ENCODE results near the gene SCN2A. TPM values are rescaled to one million over a fixed set of nuclear protein-coding genes. Genes with fewer than 3 reads are reported as not detected.

SCN2A gene
- total RNA-seq, 2 donors from 2014 or later, result 1.8 TPM; not detected in 1

- H3K9me3 ChIP-seq, result no peaks in the 10 kb centered on the region
- no peaks in the 10 kb centered on the region for H3K4me1 ChIP-seq (ENCODE audit: control insufficient read depth in 1 of 2, low read depth in 2 of 2)
- H3K27me3 ChIP-seq (replicated peaks; ENCODE audit: insufficient read depth), result no peaks in the 10 kb centered on the region
- no peak for TF ChIP-seq CTCF (IDR thresholded peaks at IDR 0.05)
- ATAC-seq (ENCODE audit: insufficient number of reproducible peaks, low FRiP score, low read depth) (no peak), DNase-seq (ENCODE audit: low spot score) (no peak)
- H3K4me3 ChIP-seq, result no peak overlapping the region
- no peak overlapping the region for H3K27ac ChIP-seq
- no peaks in the 10 kb centered on the region for H3K36me3 ChIP-seq
Measured at GRCh38 chr2:165432234-165432966, 193.2 kb downstream of the SCN2A start.

GRCh38 chr2:165434865-165435496 lies 195.8 kb downstream of the SCN2A start:
- TF ChIP-seq CTCF (IDR thresholded peaks at IDR 0.05), result no peak
- H3K9me3 ChIP-seq, result no peaks in the 10 kb centered on the region
- no peak overlapping the region for H3K27ac ChIP-seq
- H3K4me1 ChIP-seq (ENCODE audit: control insufficient read depth in 1 of 2, low read depth in 2 of 2), result no peaks in the 10 kb centered on the region
- ATAC-seq (ENCODE audit: insufficient number of reproducible peaks, low FRiP score, low read depth) (no peak), DNase-seq (ENCODE audit: low spot score) (no peak)
- H3K36me3 ChIP-seq, result no peaks in the 10 kb centered on the region
- H3K27me3 ChIP-seq (replicated peaks; ENCODE audit: insufficient read depth), result no peaks in the 10 kb centered on the region
- H3K4me3 ChIP-seq, result no peak overlapping the region

GRCh38 chr2:165435611-165436010 lies 196.4 kb downstream of the SCN2A start:
- ATAC-seq (ENCODE audit: insufficient number of reproducible peaks, low FRiP score, low read depth) (no peak), DNase-seq (ENCODE audit: low spot score) (no peak)
- Histone ChIP-seq H3K4me3 (no peak overlapping the region), H3K36me3 (no peaks in the 10 kb centered on the region), H3K9me3 (no peaks in the 10 kb centered on the region), H3K4me1 (ENCODE audit: control insufficient read depth in 1 of 2, low read depth in 2 of 2) (no peaks in the 10 kb centered on the region), H3K27me3 (replicated peaks; ENCODE audit: insufficient read depth) (no peaks in the 10 kb centered on the region), H3K27ac (no peak overlapping the region)
- TF ChIP-seq CTCF (IDR thresholded peaks at IDR 0.05), result no peak

GRCh38 chr2:165436559-165436958 lies 197.3 kb downstream of the SCN2A start:
- no peak for TF ChIP-seq CTCF (IDR thresholded peaks at IDR 0.05)

GRCh38 chr2:165440367-165440766 lies 201.2 kb downstream of the SCN2A start:
- no peak overlapping the region for H3K4me3 ChIP-seq
- H3K36me3 ChIP-seq, result no peaks in the 10 kb centered on the region
- H3K4me1 ChIP-seq (ENCODE audit: control insufficient read depth in 1 of 2, low read depth in 2 of 2), result no peaks in the 10 kb centered on the region
- no peak overlapping the region for H3K27ac ChIP-seq
- DNase-seq (ENCODE audit: low spot score) (no peak), ATAC-seq (ENCODE audit: insufficient number of reproducible peaks, low FRiP score, low read depth) (no peak)
- TF ChIP-seq CTCF (IDR thresholded peaks at IDR 0.05), result no peak
- no peaks in the 10 kb centered on the region for H3K9me3 ChIP-seq
- no peaks in the 10 kb centered on the region for H3K27me3 ChIP-seq (replicated peaks; ENCODE audit: insufficient read depth)

More at GRCh38 chr2:165436559-165436958, 197.3 kb downstream of the SCN2A start:
- H3K27me3 ChIP-seq (replicated peaks; ENCODE audit: insufficient read depth), result no peaks in the 10 kb centered on the region
- no peak overlapping the region for H3K27ac ChIP-seq
- no peaks in the 10 kb centered on the region for H3K4me1 ChIP-seq (ENCODE audit: control insufficient read depth in 1 of 2, low read depth in 2 of 2)
- ATAC-seq (ENCODE audit: insufficient number of reproducible peaks, low FRiP score, low read depth), result no peak
- H3K4me3 ChIP-seq, result no peak overlapping the region
- no peaks in the 10 kb centered on the region for H3K36me3 ChIP-seq
- no peaks in the 10 kb centered on the region for H3K9me3 ChIP-seq
- DNase-seq (ENCODE audit: low spot score), result no peak

Other genes with a start within 250 kb of the SCN2A start
- gene SCN3A, start 35.4 kb upstream of the SCN2A start, total RNA-seq, result 1 to 10 TPM; 6.0 to 8.3 TPM
- 1 to 10 TPM; 1.8 to 2.7 TPM for gene CSRNP3, start 230.3 kb downstream of the SCN2A start, total RNA-seq

Measured in thoracic aorta (tissue), 2 donors.